Measurements from ENCODE around the gene ANAPC13. TPM values are rescaled to one million over a fixed set of nuclear protein-coding genes. Genes with fewer than 3 reads are reported as not detected.

Gene ANAPC13
- polyA plus RNA-seq, 1 donor from 2014 or later = 178 TPM

DNA sequence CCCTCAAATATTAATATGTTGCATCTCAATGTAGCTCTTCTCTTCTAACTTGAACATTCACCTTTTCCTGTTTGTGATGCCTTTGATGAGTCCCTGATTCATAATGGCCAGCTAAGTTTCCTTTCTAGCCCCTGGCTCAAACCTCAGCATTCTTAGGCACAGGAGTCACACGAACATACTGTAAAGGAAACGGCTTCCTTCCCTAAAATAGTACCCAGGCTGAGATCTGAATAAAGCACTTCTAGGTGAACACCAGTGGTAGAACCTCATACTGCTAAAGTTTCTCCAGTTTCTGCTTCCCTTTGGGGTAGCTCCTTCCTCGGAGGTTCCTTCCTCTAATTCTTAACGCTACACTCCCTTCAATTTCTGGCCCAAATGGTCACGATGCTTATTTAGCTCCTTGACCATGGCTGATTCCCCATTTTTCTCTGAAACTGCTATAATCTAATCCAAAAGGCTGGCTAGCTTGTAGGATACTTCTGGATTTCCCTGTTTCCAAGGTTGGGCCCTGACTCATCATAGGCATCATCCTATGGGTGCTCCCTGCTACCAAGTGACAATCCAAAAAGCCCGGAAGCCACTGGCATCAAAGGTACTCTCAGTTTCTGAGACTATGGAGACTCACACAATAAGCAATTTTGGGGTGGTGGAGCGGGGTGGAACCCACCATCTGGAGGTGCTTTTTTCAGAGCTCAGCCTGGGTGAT lies 2.4 kb downstream of the ANAPC13 start:
- TF ChIP-seq EZH2 (IDR thresholded peaks at IDR 0.05; ENCODE audit: borderline replicate concordance, insufficient read depth, low read length, poor library complexity, severe bottlenecking) (no peak), SMC3 (conservative IDR thresholded peaks at IDR 0.05; ENCODE audit: poor library complexity) (no peak)
- TF ChIP-seq, protein P1, sequence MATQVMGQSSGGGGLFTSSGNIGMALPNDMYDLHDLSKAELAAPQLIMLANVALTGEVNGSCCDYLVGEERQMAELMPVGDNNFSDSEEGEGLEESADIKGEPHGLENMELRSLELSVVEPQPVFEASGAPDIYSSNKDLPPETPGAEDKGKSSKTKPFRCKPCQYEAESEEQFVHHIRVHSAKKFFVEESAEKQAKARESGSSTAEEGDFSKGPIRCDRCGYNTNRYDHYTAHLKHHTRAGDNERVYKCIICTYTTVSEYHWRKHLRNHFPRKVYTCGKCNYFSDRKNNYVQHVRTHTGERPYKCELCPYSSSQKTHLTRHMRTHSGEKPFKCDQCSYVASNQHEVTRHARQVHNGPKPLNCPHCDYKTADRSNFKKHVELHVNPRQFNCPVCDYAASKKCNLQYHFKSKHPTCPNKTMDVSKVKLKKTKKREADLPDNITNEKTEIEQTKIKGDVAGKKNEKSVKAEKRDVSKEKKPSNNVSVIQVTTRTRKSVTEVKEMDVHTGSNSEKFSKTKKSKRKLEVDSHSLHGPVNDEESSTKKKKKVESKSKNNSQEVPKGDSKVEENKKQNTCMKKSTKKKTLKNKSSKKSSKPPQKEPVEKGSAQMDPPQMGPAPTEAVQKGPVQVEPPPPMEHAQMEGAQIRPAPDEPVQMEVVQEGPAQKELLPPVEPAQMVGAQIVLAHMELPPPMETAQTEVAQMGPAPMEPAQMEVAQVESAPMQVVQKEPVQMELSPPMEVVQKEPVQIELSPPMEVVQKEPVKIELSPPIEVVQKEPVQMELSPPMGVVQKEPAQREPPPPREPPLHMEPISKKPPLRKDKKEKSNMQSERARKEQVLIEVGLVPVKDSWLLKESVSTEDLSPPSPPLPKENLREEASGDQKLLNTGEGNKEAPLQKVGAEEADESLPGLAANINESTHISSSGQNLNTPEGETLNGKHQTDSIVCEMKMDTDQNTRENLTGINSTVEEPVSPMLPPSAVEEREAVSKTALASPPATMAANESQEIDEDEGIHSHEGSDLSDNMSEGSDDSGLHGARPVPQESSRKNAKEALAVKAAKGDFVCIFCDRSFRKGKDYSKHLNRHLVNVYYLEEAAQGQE (IDR thresholded peaks at IDR 0.05; ENCODE audit: borderline replicate concordance) = no peak
- Histone ChIP-seq H2AFZ (ENCODE audit: low read depth, low read length) (no peak overlapping the region), H3K27ac (ENCODE audit: low read length) (no peak overlapping the region), H3K27me3 (ENCODE audit: insufficient read depth, low read depth, low read length) (no peaks in the 10 kb centered on the region), H3K36me3 (ENCODE audit: insufficient read depth, low read length) (peaks cover 10% of the 10 kb centered on the region), H3F3A (ENCODE audit: insufficient read depth, low read length, poor library complexity, severe bottlenecking) (no peaks in the 10 kb centered on the region), H3K9me3 (ENCODE audit: low read length) (no peaks in the 10 kb centered on the region), H4K20me1 (ENCODE audit: insufficient read depth) (no peaks in the 10 kb centered on the region), H3K4me2 (ENCODE audit: low read length) (no peak overlapping the region), H3K9me2 (ENCODE audit: insufficient read depth, low read length) (no peaks in the 10 kb centered on the region), H3K79me2 (replicated peaks; ENCODE audit: insufficient read depth, low read length) (peaks cover 23% of the 10 kb centered on the region), H3K9ac (ENCODE audit: low read length) (no peak overlapping the region), H3K4me3 (ENCODE audit: low read length) (peak overlapping the region; percentile 78)

DNA sequence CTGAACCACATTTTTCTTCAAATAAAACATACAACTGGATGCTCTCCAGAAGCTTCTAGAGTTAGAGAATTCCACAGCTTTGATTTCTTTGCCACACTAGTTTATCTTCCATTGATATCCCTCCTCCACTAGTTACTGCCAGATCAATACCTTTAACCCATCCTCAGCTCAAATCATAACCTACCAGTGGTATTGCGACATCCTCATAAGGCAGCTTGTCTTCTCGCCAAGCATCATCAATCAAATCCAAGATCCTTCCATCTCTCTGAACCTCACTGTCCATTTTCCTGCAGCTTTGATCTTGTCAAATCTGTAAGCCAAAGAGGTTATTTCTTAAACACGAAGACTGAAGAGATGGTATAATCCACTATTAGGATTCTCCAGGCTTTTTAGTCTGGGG lies 3.2 kb downstream of the ANAPC13 start:
- Histone ChIP-seq H3K4me2 (ENCODE audit: low read length) (no peak overlapping the region), H4K20me1 (ENCODE audit: insufficient read depth) (no peaks in the 10 kb centered on the region), H3K79me2 (replicated peaks; ENCODE audit: insufficient read depth, low read length) (peaks cover 20% of the 10 kb centered on the region), H3F3A (ENCODE audit: insufficient read depth, low read length, poor library complexity, severe bottlenecking) (no peaks in the 10 kb centered on the region), H2AFZ (ENCODE audit: low read depth, low read length) (no peak overlapping the region), H3K9me2 (ENCODE audit: insufficient read depth, low read length) (no peaks in the 10 kb centered on the region), H3K27ac (ENCODE audit: low read length) (no peak overlapping the region), H3K4me3 (ENCODE audit: low read length) (no peak overlapping the region), H3K27me3 (ENCODE audit: insufficient read depth, low read depth, low read length) (no peaks in the 10 kb centered on the region), H3K9me3 (ENCODE audit: low read length) (no peaks in the 10 kb centered on the region), H3K9ac (ENCODE audit: low read length) (no peak overlapping the region), H3K36me3 (ENCODE audit: insufficient read depth, low read length) (peaks cover 10% of the 10 kb centered on the region)
- TF ChIP-seq TAF1 (IDR thresholded peaks at IDR 0.05; ENCODE audit: low read depth) (no peak), SMC3 (conservative IDR thresholded peaks at IDR 0.05; ENCODE audit: poor library complexity) (no peak), RAD21 (conservative IDR thresholded peaks at IDR 0.05) (no peak), MXI1 (conservative IDR thresholded peaks at IDR 0.05; ENCODE audit: poor library complexity, severe bottlenecking) (no peak), EP300 (conservative IDR thresholded peaks at IDR 0.05; ENCODE audit: poor library complexity, severe bottlenecking) (no peak), EZH2 (IDR thresholded peaks at IDR 0.05; ENCODE audit: borderline replicate concordance, insufficient read depth, low read length, poor library complexity, severe bottlenecking) (no peak), POLR2AphosphoS5 (IDR thresholded peaks at IDR 0.05) (no peak)
- TF ChIP-seq, protein P1 (IDR thresholded peaks at IDR 0.05; ENCODE audit: borderline replicate concordance) = no peak
- TF ChIP-seq, protein P2, sequence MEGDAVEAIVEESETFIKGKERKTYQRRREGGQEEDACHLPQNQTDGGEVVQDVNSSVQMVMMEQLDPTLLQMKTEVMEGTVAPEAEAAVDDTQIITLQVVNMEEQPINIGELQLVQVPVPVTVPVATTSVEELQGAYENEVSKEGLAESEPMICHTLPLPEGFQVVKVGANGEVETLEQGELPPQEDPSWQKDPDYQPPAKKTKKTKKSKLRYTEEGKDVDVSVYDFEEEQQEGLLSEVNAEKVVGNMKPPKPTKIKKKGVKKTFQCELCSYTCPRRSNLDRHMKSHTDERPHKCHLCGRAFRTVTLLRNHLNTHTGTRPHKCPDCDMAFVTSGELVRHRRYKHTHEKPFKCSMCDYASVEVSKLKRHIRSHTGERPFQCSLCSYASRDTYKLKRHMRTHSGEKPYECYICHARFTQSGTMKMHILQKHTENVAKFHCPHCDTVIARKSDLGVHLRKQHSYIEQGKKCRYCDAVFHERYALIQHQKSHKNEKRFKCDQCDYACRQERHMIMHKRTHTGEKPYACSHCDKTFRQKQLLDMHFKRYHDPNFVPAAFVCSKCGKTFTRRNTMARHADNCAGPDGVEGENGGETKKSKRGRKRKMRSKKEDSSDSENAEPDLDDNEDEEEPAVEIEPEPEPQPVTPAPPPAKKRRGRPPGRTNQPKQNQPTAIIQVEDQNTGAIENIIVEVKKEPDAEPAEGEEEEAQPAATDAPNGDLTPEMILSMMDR (IDR thresholded peaks at IDR 0.05; ENCODE audit: poor library complexity, severe bottlenecking) = no peak

All from neural cell (in vitro differentiated cells).